GM10266 (cell line): Measurements from ENCODE around the gene BLNK.

Experiments used
- DNase-seq: peaks from one replicate; pipeline ENCODE4 v3.0.0; 2012; ENCODE audit errors: extremely low spot score
- CTCF ChIP-seq: IDR thresholded peaks from 2 replicates; pipeline ENCODE4 v1.5.1; 2012; ENCODE audit warnings: mild to moderate bottlenecking, low read depth; ENCODE audit not compliant: control insufficient read depth, insufficient read depth; ENCODE audit errors: missing control alignments

BLNK gene

GRCh38 chr10:96276831-96277230 lies 5.5 kb upstream of the BLNK start:
- no peak for DNase-seq
- no peak for TF ChIP-seq CTCF

- TF ChIP-seq CTCF: no peak
These were observed 5.1 kb upstream of the BLNK start for GRCh38 chr10:96276426-96276825.

GRCh38 chr10:96275685-96276418 lies 4.5 kb upstream of the BLNK start:
- no peak for DNase-seq
- TF ChIP-seq CTCF: no peak

More at GRCh38 chr10:96276426-96276825, 5.1 kb upstream of the BLNK start:
- DNase-seq: no peak

- TF ChIP-seq CTCF: no peak
- no peak for DNase-seq
These were observed 1.2 kb upstream of the BLNK start for GRCh38 chr10:96272316-96273280.

GRCh38 chr10:96270571-96270970 lies 798 bp downstream of the BLNK start:
- no peak for DNase-seq
- TF ChIP-seq CTCF: no peak

GRCh38 chr10:96269438-96270300 lies 1.7 kb downstream of the BLNK start:
- no peak for DNase-seq
- no peak for TF ChIP-seq CTCF
